Measurements from ENCODE around the gene PPA2.

GRCh38 chr4:105430811-105431210 lies 43.1 kb downstream of the PPA2 start:
- TF ChIP-seq, protein P1, sequence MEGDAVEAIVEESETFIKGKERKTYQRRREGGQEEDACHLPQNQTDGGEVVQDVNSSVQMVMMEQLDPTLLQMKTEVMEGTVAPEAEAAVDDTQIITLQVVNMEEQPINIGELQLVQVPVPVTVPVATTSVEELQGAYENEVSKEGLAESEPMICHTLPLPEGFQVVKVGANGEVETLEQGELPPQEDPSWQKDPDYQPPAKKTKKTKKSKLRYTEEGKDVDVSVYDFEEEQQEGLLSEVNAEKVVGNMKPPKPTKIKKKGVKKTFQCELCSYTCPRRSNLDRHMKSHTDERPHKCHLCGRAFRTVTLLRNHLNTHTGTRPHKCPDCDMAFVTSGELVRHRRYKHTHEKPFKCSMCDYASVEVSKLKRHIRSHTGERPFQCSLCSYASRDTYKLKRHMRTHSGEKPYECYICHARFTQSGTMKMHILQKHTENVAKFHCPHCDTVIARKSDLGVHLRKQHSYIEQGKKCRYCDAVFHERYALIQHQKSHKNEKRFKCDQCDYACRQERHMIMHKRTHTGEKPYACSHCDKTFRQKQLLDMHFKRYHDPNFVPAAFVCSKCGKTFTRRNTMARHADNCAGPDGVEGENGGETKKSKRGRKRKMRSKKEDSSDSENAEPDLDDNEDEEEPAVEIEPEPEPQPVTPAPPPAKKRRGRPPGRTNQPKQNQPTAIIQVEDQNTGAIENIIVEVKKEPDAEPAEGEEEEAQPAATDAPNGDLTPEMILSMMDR (IDR thresholded peaks at IDR 0.05): no peak
- no peak for TF ChIP-seq POLR2AphosphoS5 (IDR thresholded peaks at IDR 0.05)
- no peak for TF ChIP-seq POLR2A (IDR thresholded peaks at IDR 0.05)
- no peak for TF ChIP-seq EP300 (IDR thresholded peaks at IDR 0.05)

Data from upper lobe of left lung (tissue), 4 donors.